Measurements from ENCODE around the gene AGAP1. TPM values are rescaled to one million over a fixed set of nuclear protein-coding genes. Genes with fewer than 3 reads are reported as not detected.

AGAP1 gene
- polyA plus RNA-seq, 3 donors from 2014 or later, result 0.18 to 2.3 (median 0.21) TPM

DNA sequence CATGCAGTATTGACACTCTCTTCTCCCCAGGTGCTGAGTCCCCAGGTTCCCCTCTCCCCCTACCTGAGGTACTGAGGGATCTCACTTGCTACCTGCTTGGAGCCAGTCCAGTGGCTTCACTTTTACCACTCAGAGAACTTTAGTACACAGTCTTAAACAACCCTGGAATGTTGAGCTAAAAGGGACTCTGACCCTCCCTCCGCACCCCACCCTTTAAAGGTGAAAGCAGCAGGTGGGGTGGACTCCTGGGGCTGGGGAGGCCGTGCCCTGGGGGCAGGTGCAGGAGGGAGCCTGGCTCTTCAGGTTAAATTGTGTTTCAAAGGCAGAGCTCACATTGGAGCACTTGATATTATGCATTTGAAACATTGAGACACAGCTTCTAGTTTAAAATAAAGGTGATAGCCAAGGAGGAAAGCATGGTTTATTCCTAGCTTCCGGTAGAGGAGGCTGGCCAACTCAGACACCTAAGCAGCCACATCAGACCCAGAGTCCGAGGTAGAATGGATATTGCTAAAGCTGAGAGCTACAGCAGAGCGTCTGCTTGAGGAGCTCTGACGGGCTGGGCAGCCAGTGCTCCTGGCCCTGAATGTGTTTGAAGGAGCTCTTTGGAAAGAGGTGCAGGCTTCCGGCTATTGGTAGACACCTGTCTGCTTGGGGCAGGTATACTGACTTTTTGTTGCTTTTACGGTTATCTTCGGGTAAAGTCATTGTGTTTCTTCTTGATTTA, 196.4 kb downstream of the AGAP1 start:
- DNase-seq, result no peak
- peaks cover 0 to 1% (median 0%) of the 10 kb centered on the region in 6 donors for H3K9me3 Mint-ChIP-seq
- H3K36me3 Mint-ChIP-seq, result peaks cover 0 to 5% (median 4%) of the 10 kb centered on the region in 3 donors
- H3K27me3 Mint-ChIP-seq (ENCODE audit: low read depth in 3 of 3), result peaks cover 0 to 2% (median 2%) of the 10 kb centered on the region in 3 donors
- no peak overlapping the region for H3K27ac Mint-ChIP-seq
- no peak overlapping the region for H3K4me3 Mint-ChIP-seq
- peaks cover 49 to 61% of the 10 kb centered on the region in 2 donors for H3K4me1 Mint-ChIP-seq

DNA sequence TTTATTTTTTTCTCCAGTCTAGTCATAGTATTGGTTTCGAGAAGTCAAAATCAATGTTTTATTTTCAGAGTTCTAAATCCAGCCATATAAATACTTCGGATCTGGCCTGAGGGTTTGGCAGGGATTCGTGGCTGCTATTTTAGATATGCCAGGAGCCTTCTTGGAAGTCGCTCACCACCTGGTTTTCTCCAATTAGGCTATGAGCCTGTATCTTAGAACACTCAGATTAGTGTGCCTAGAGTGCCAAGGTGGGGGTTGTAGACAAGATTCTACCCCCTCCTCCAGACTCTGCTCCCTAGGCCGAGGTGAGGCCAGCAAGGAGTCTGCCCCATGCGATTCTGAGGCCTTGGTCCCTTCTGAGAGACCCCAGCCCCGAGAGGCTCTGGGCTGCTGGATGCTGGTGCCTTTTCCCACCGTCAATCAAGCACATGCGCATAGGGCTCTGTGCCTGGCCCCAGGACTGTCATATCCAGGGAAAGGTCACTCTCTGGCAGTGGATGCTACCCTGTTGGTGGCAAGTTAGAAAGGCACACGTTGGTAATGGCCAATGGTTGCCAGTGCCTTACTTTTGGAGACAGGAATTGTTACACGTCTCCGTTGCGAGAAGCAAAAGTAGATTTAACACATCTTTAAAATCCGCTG, 197.1 kb downstream of the AGAP1 start:
- Mint-ChIP-seq H3K4me1 (peaks cover 46 to 58% of the 10 kb centered on the region in 2 donors), H3K9me3 (peaks cover 0 to 1% (median 0%) of the 10 kb centered on the region in 6 donors), H3K27me3 (ENCODE audit: low read depth in 3 of 3) (peaks cover 0 to 5% (median 2%) of the 10 kb centered on the region in 3 donors), H3K4me3 (no peak overlapping the region), H3K27ac (peak overlapping the region in 1 of 6 donors; percentile 37), H3K36me3 (peaks cover 0 to 7% (median 5%) of the 10 kb centered on the region in 3 donors)
- no peak for DNase-seq

DNA sequence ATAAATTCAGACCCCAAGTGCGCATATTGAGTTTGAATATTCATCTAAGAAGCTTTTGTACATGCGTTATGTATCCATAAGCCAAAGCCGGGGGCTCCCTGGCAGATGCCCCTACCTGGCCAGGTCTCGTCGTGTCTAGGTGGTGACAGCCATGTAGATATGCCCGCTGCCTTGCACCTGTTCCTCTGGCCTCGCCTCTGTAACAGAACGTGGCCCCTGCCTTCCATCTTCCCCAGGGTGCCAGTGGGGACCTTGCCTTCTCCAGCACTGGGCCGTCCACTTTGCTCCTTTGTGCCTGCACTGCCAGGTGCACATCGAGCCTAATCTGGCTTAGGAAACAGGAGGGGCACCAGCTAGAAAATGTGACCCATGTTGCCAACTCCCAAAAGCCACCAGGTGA, 198.2 kb downstream of the AGAP1 start:
- DNase-seq, result no peak

DNA sequence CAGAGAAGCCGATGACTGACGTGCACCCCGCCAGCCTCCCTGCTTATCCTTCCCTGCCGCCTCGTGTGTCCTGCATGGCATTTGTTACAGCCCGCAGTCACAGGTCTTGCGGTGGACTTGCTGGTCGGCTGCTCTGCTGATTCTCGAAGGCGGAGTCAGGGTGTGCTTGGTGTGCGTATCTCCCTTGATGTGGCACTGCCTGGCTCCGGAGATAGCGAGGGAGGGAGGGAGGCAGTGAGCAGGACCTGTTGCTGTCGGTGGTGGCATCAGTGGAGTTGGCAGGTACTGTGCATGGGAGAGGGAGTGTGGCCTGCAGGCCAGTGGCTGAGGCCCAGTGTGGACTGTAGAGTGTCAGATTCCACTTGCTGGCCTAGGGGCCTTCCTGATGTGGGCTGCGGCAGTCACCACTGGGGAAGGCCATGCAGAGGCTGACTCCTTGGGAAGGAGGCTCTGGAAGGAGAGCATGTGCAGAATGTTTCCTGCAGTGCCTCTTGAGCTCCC, 198.9 kb downstream of the AGAP1 start:
- DNase-seq, result no peak
- peaks cover 0 to 5% (median 3%) of the 10 kb centered on the region in 3 donors for H3K36me3 Mint-ChIP-seq

More for the DNA sequence above, 198.2 kb downstream of the AGAP1 start:
- peaks cover 0 to 7% (median 5%) of the 10 kb centered on the region in 3 donors for H3K36me3 Mint-ChIP-seq
- peak overlapping the region in 1 of 6 donors; percentile 37 for H3K27ac Mint-ChIP-seq
- H3K9me3 Mint-ChIP-seq, result peaks cover 0 to 1% (median 0%) of the 10 kb centered on the region in 6 donors
- peaks cover 2 to 5% (median 3%) of the 10 kb centered on the region in 3 donors for H3K27me3 Mint-ChIP-seq (ENCODE audit: low read depth in 3 of 3)
- no peak overlapping the region for H3K4me3 Mint-ChIP-seq
- H3K4me1 Mint-ChIP-seq, result peaks cover 38 to 47% of the 10 kb centered on the region in 2 donors

DNA sequence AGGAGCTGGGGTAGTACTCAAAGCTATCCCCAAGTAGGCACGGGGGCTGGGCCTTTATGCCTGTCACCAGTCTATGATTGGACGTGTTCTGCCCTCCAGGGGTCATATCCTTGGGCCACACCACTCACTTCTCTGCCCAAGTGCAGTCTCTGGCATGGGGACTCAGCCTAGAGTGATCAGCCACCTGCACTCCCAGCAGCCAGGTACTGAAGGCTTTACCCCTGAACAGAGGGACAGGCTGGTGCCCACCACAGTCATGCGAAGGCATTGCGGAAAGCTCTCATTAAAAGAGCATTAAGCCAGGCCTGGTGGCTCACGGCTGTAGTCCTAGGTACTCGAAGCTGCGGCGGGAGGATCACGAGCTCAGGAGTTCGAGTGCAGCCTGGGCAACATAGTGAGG, 199.4 kb downstream of the AGAP1 start:
- H3K27ac Mint-ChIP-seq, result no peak overlapping the region
- peaks cover 0 to 1% (median 0%) of the 10 kb centered on the region in 6 donors for H3K9me3 Mint-ChIP-seq
- H3K4me1 Mint-ChIP-seq, result peaks cover 34 to 45% of the 10 kb centered on the region in 2 donors
- H3K4me3 Mint-ChIP-seq, result no peak overlapping the region
- peaks cover 2 to 5% (median 3%) of the 10 kb centered on the region in 3 donors for H3K27me3 Mint-ChIP-seq (ENCODE audit: low read depth in 3 of 3)
- DNase-seq, result no peak
- peaks cover 0 to 3% (median 2%) of the 10 kb centered on the region in 3 donors for H3K36me3 Mint-ChIP-seq

More for the DNA sequence above, 198.9 kb downstream of the AGAP1 start:
- Mint-ChIP-seq H3K4me3 (no peak overlapping the region), H3K27ac (peak overlapping the region in 1 of 6 donors; percentile 3), H3K27me3 (ENCODE audit: low read depth in 3 of 3) (peaks cover 2 to 5% (median 3%) of the 10 kb centered on the region in 3 donors), H3K9me3 (peaks cover 0 to 1% (median 0%) of the 10 kb centered on the region in 6 donors), H3K4me1 (peaks cover 35 to 44% of the 10 kb centered on the region in 2 donors)

DNA sequence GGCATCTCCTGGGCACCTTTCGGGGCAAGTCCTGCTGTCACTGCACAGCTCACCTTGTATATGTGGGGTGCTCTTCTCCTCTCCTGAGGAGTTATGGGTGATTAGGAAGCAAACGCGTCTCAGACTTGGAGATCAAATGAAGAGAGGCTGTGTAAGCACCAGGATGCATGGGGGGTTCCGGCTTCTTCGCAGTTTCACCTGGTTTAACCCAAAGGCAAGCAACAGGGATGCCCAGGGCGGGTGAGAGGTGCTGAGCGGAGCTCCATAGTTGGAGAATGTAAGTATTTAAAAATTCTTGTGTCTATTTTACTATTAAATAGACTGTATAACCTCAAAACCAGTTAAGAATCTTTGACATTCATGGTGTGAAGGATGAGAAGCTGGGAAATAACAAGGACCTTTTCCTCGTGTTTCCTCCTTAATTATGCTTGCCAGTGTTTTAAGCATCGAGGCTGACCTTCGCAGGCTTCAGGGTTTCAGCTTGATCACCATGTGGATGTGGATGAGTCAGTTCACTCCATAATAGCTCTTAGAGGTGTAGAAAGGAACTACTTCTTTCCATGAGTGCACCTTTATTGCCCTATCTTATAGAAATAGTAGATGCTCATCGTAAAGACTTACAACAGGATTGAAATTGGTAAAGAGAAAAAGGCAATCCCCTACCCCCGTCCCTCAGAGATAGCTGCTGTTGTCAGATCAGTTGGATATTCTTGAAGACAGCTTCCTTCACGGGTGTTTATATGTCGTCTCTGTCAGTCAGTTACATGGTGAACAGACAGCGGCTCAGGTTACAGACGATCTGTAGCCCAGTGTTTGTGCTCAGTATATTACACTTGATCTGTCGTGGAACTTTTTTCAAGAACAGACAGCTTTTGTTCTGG, 201.1 kb downstream of the AGAP1 start:
- peak overlapping the region in 1 of 6 donors; percentile 66 for H3K27ac Mint-ChIP-seq
- H3K9me3 Mint-ChIP-seq, result peaks cover 0 to 1% (median 0%) of the 10 kb centered on the region in 6 donors
- H3K36me3 Mint-ChIP-seq, result peaks cover 0 to 3% (median 0%) of the 10 kb centered on the region in 3 donors
- peaks cover 2 to 3% (median 2%) of the 10 kb centered on the region in 3 donors for H3K27me3 Mint-ChIP-seq (ENCODE audit: low read depth in 3 of 3)
- no peak overlapping the region for H3K4me3 Mint-ChIP-seq
- peaks cover 33 to 44% of the 10 kb centered on the region in 2 donors for H3K4me1 Mint-ChIP-seq
- DNase-seq, result no peak

DNA sequence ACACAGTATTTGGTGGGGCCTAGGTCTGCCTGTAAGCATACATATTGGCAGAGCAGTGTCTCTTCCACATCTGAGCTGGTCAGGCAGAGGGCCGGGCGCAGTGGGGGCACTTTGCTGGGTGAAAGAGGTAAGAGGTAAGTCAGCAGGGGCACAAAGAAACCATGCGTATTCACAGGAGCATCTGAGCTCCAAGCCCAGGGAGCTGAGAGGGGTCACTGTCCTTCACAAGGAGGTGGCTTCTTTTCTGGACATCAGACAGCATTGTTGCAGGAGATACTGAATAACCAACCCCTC, 201.7 kb downstream of the AGAP1 start:
- H3K27me3 Mint-ChIP-seq (ENCODE audit: low read depth in 3 of 3), result peaks cover 2 to 3% (median 2%) of the 10 kb centered on the region in 3 donors
- no peak overlapping the region for H3K27ac Mint-ChIP-seq
- DNase-seq, result no peak
- H3K36me3 Mint-ChIP-seq, result peaks cover 0 to 3% (median 0%) of the 10 kb centered on the region in 3 donors
- H3K9me3 Mint-ChIP-seq, result peaks cover 0 to 1% (median 0%) of the 10 kb centered on the region in 6 donors
- H3K4me3 Mint-ChIP-seq, result no peak overlapping the region
- H3K4me1 Mint-ChIP-seq, result peaks cover 33 to 43% of the 10 kb centered on the region in 2 donors

DNA sequence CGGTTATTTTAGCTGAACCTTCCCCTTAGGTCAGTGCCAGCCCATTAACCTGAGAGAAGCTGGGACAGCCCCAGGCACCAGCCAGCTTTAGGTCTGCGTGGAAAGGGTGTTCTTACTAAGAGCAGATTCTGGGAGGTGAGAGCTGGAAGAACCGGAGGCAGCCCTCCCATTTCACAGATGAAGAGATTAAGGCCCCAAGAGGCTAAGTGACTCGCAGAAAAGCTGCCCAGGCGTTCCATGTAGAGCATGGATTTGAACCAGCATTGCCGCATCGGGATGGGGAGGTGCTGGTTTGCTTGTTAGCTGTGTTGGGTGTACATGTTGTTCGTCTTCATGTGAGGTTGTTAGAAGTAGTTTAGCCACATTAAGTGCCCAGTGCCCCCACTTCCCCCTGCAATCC, 203.2 kb downstream of the AGAP1 start:
- no peak for DNase-seq
- Mint-ChIP-seq H3K27me3 (ENCODE audit: low read depth in 3 of 3) (peaks cover 2 to 3% (median 2%) of the 10 kb centered on the region in 3 donors), H3K4me1 (peaks cover 38 to 51% of the 10 kb centered on the region in 2 donors), H3K27ac (peak overlapping the region in 1 of 6 donors; percentile 31), H3K4me3 (no peak overlapping the region), H3K36me3 (peaks cover 0 to 3% (median 0%) of the 10 kb centered on the region in 3 donors), H3K9me3 (no peaks in the 10 kb centered on the region)

DNA sequence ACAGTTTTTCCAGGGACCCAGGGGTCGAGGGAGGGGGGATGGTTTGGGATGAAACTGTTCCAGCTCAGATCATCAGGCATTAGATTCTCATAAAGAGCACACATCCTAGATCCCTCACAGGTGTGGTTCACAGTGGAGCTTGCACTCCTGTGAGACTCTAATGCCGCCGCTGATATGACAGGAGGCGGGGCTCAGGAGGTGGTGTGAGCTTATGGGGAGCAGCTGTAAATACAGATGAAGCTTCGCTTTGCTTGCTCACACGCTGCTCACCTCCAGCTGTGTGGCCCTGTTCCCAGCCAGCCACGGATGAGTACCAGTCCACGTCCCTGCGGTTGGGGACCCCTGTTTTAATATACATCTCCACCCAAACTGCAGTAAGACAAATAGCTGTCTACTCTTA, 204.2 kb downstream of the AGAP1 start:
- H3K4me3 Mint-ChIP-seq, result peak overlapping the region in 1 of 5 donors; percentile 46
- no peak for DNase-seq
- H3K27me3 Mint-ChIP-seq (ENCODE audit: low read depth in 3 of 3), result peaks cover 2 to 3% (median 2%) of the 10 kb centered on the region in 3 donors
- no peaks in the 10 kb centered on the region for H3K9me3 Mint-ChIP-seq
- H3K4me1 Mint-ChIP-seq, result peaks cover 39 to 57% of the 10 kb centered on the region in 2 donors
- peak overlapping the region in 3 of 6 donors; percentile 20 to 80 (median 49) for H3K27ac Mint-ChIP-seq
- peaks cover 0 to 3% (median 0%) of the 10 kb centered on the region in 3 donors for H3K36me3 Mint-ChIP-seq

DNA sequence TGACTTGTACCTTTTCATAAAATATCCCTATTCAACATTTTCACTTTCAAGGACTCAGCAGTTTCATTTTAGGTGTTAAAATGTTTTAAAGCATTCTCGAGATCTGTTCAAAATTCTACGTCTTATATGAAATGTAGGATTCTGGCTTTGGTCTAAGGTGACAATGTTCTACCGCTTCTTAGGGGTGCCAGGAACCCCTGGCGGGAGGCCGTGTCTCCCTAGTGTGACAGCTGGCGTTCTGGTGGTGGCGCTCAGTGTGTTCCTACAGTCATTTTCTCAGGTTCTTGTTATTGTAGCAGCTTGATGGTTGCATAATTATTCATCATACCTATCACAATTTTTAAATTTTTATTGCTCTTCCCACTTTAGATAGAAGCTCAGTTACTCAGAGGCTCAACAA, 204.6 kb downstream of the AGAP1 start:
- Mint-ChIP-seq H3K4me1 (peaks cover 39 to 55% of the 10 kb centered on the region in 2 donors), H3K4me3 (peak overlapping the region in 1 of 5 donors; percentile 46), H3K36me3 (peaks cover 0 to 3% (median 0%) of the 10 kb centered on the region in 3 donors), H3K9me3 (no peaks in the 10 kb centered on the region), H3K27ac (peak overlapping the region in 5 of 6 donors; percentile 20 to 80 (median 49)), H3K27me3 (ENCODE audit: low read depth in 3 of 3) (peaks cover 2 to 3% (median 2%) of the 10 kb centered on the region in 3 donors)
- DNase-seq, result no peak

DNA sequence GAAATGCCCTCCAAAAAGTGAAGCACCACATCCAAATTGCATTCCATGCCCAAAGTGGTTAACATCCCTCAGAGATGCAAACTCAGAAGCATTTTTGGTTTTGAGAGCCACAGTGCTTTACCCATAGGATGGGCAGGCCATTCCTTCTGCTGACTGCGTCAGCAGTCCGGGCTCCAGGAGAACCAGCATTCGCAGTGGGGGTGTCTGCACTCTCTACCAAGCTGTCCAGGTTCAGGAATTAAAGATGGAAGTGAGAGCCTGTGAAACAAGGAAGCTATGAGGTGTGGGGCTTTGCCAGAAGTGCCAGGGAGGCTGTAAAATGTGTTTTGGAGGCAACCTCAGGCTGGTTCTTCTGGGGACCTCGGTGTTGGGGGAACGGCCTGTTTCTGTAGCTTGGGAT, 205.7 kb downstream of the AGAP1 start:
- H3K4me1 Mint-ChIP-seq, result peaks cover 44 to 49% of the 10 kb centered on the region in 2 donors
- H3K27ac Mint-ChIP-seq, result peak overlapping the region in 2 of 6 donors; percentile 45 to 51
- no peaks in the 10 kb centered on the region for H3K9me3 Mint-ChIP-seq
- peaks cover 0 to 3% (median 0%) of the 10 kb centered on the region in 3 donors for H3K36me3 Mint-ChIP-seq
- no peak for DNase-seq
- H3K4me3 Mint-ChIP-seq, result peak overlapping the region in 1 of 5 donors; percentile 27
- H3K27me3 Mint-ChIP-seq (ENCODE audit: low read depth in 3 of 3), result peaks cover 2 to 4% (median 3%) of the 10 kb centered on the region in 3 donors

DNA sequence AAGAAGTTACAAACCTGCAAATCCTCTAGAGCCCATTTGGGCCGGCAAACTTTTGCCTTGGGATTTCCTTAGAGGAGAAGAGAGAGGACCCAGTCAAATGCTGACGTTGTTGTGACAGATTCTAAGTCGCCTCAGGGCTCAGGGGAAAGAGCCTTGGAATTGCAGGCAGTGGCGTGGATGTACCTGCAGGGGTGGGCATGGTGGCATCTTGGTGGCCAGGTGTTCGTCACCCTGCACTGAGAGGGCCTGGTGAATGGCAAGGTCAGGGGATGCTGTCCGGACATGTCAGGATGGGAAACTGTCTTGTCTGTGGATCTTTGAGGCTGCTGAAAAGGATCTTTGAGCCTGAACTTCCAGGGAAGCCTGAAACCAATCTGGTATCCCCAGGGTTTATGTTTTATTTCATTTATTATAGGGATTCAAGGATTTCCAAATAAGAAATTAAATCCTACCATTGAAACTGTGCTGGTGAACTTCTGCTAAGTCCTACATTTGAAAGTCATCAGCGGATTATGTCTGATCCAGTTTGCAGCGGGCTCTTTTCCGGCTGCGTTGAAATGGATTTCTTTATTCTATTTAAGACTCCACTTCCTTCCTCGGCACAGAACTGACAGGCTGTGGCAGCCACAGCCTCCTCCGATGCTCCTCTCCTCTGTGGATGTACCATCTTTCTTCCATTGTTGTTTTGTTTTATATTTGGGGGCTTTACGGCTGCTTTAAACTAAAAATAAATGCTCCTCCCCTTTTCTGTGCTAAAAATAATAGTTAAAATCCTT, 207.6 kb downstream of the AGAP1 start:
- Mint-ChIP-seq H3K4me1 (peaks cover 40 to 46% of the 10 kb centered on the region in 2 donors), H3K9me3 (no peaks in the 10 kb centered on the region), H3K4me3 (peak overlapping the region in 1 of 5 donors; percentile 9), H3K27me3 (ENCODE audit: low read depth in 3 of 3) (peaks cover 1 to 3% (median 3%) of the 10 kb centered on the region in 3 donors), H3K36me3 (no peaks in the 10 kb centered on the region), H3K27ac (peak overlapping the region in 1 of 6 donors; percentile 59)
- DNase-seq, result no peak

Data from immature natural killer cell (primary cell).